GM19397 (cell line): ENCODE results near the gene OR13J1.
"Not testable (repeated sequence)": the region's sequence is repeated elsewhere in the genome, so short reads cannot be mapped to it uniquely, and the experiment has no call there.

Source experiments
- ATAC-seq: cut with Tn5 transposase; IDR thresholded peaks from one replicate; pipeline ENCODE4 v1.9.1; 2021; ENCODE audit warnings: mild to moderate bottlenecking, moderate library complexity; ENCODE audit not compliant: unreplicated experiment

Gene OR13J1

GRCh38 chr9:35870351-35870923 is at the start of gene OR13J1:
Gene OR13J1, minus strand, starts transcription at chr9:35870401. Its CDS starts 0 bp downstream, at chr9:35870401.
- ATAC-seq = no peak

- ATAC-seq = no peak
Measured at GRCh38 chr9:35919212-35920008, 49.2 kb upstream of the OR13J1 start.

GRCh38 chr9:35918780-35919179 is 48.6 kb upstream of the OR13J1 start:
- ATAC-seq = no peak

GRCh38 chr9:35917261-35917660 is 47.1 kb upstream of the OR13J1 start:
- no peak for ATAC-seq

GRCh38 chr9:35915681-35916294 is 45.6 kb upstream of the OR13J1 start:
- no peak for ATAC-seq

GRCh38 chr9:35914301-35914807 is 44.2 kb upstream of the OR13J1 start:
- ATAC-seq = no peak

GRCh38 chr9:35913429-35913828 is 43.2 kb upstream of the OR13J1 start:
- not testable (repeated sequence) for ATAC-seq

GRCh38 chr9:35912791-35913400 is 42.7 kb upstream of the OR13J1 start:
- no peak for ATAC-seq

GRCh38 chr9:35911690-35912089 is 41.5 kb upstream of the OR13J1 start:
- ATAC-seq = no peak

- no peak for ATAC-seq
Measured at GRCh38 chr9:35910613-35911359, 40.6 kb upstream of the OR13J1 start.

- no peak for ATAC-seq
Measured at GRCh38 chr9:35909687-35910612, 39.7 kb upstream of the OR13J1 start.

- no peak for ATAC-seq
Measured at GRCh38 chr9:35909274-35909673, 39.1 kb upstream of the OR13J1 start, which contains the start of gene SPAAR. Gene SPAAR, plus strand, starts transcription at chr9:35909490. Its CDS starts 974 bp downstream, at chr9:35910464.

GRCh38 chr9:35908504-35909125 is 38.4 kb upstream of the OR13J1 start:
- ATAC-seq = no peak

GRCh38 chr9:35907711-35908503 is 37.7 kb upstream of the OR13J1 start:
- ATAC-seq = no peak

GRCh38 chr9:35906923-35907699 is 36.9 kb upstream of the OR13J1 start:
- no peak for ATAC-seq

GRCh38 chr9:35905912-35906679 is 35.9 kb upstream of the OR13J1 start, which contains the start of gene HRCT1:
Gene HRCT1, plus strand, starts transcription at chr9:35906202. Its CDS starts 86 bp downstream, at chr9:35906288.
- no peak for ATAC-seq
